Esophagus muscularis mucosa (tissue), 4 donors: ENCODE results near the gene NPAS3. TPM values are rescaled to one million over a fixed set of nuclear protein-coding genes. Genes with fewer than 3 reads are reported as not detected.

Experiments
- DNase-seq: peaks from one replicate; pipeline ENCODE4 v3.0.0-alpha.2; 2017; ENCODE audit errors: extremely low spot score
- H3K27ac ChIP-seq, 4 donors: fragments of 200-600 bp; sonication (generic); replicated peaks in 1 of 4; 1 replicate in 3 of 4; 2 replicates in 1 of 4; pipeline ENCODE4 v1.5.1; 2016 to 2019; ENCODE audit warnings: mild to moderate bottlenecking in 1 of 4
- H3K27me3 ChIP-seq, 4 donors: fragments of 200-600 bp; sonication (generic); one replicate each; pipeline versions ENCODE4 v1.5.1 to v1.6.0; 2016 to 2019
- H3K36me3 ChIP-seq, 4 donors: fragments of 200-600 bp; sonication (generic); one replicate each; pipeline ENCODE4 v1.5.1; 2016 to 2019
- H3K4me1 ChIP-seq, 4 donors: fragments of 200-600 bp; sonication (generic); one replicate each; pipeline ENCODE4 v1.5.1; 2016 to 2019
- H3K4me3 ChIP-seq, 4 donors: fragments of 200-600 bp; sonication (generic); 1 replicate in 2 of 4; 2 replicates in 2 of 4; pipeline ENCODE4 v1.5.1; 2016 to 2019; ENCODE audit warnings: mild to moderate bottlenecking in 4 of 4, moderate library complexity in 1 of 4
- H3K9me3 ChIP-seq, 4 donors: fragments of 200-600 bp; sonication (generic); 1 replicate in 3 of 4; 2 replicates in 1 of 4; pipeline ENCODE4 v1.5.1; 2016 to 2019
- CTCF ChIP-seq, 3 experiments: fragments of 200-600 bp in 2 of 3; fragments of 450-650 bp in 1 of 3; sonication (generic) in 2 of 3; IDR thresholded peaks; one replicate each; pipeline ENCODE4 v1.5.1; 2017 to 2019; ENCODE audit warnings: antibody characterized with exemption in 3 of 3, mild to moderate bottlenecking in 2 of 3, moderate library complexity in 1 of 3
- EP300 ChIP-seq: sonication (generic); formaldehyde crosslinking; IDR thresholded peaks from one replicate; pipeline ENCODE4 v1.6.1; 2017; ENCODE audit warnings: antibody characterized with exemption
- POLR2A ChIP-seq: fragments of 450-650 bp; IDR thresholded peaks from one replicate; pipeline ENCODE4 v1.6.1; 2017; ENCODE audit warnings: antibody characterized with exemption, moderate library complexity, mild to moderate bottlenecking, low read depth
- POLR2AphosphoS5 ChIP-seq, 2 donors: sonication (generic); formaldehyde crosslinking; IDR thresholded peaks; one replicate each; pipeline ENCODE4 v1.6.1; 2017; ENCODE audit warnings: antibody characterized with exemption in 2 of 2
- WGBS: methylation state at CpG from one replicate; pipeline ENCODE4 v1.1.5; 2018; 5-methylcytosine and 5-hydroxymethylcytosine counted together
- intact Hi-C: fragments of 100-400 bp; cut with DNase I; formaldehyde crosslinking; loops from one replicate; pipeline ENCODE4 v1.15.1; 2023
- total RNA-seq, 4 donors: library from RNA; depleted of rRNA; stranded (reverse); fragments of >200 nt; gene quantifications; one replicate each; pipeline versions ENCODE4 v1.1.0 to v1.2.1, GENCODE V29; 2016

Gene NPAS3
- total RNA-seq, 4 donors from 2014 or later: 3.3 to 7.3 (median 5.8) TPM

GRCh38 chr14:33237115-33237740 is 298.5 kb downstream of the NPAS3 start:
- H3K27me3 ChIP-seq: no peaks in the 10 kb centered on the region
- peaks cover 0 to 6% (median 0%) of the 10 kb centered on the region in 4 donors for H3K4me1 ChIP-seq
- intact Hi-C loops: no loop called here
- no peaks in the 10 kb centered on the region for H3K36me3 ChIP-seq
- DNase-seq: no peak
- no peak overlapping the region for H3K27ac ChIP-seq
- WGBS: 66% methylated on average over 4 of the region's 4 CpGs
- no peaks in the 10 kb centered on the region for H3K9me3 ChIP-seq
- no peak overlapping the region for H3K4me3 ChIP-seq
- no peak for TF ChIP-seq EP300
- TF ChIP-seq CTCF (IDR thresholded peaks at IDR 0.05): no peak

- H3K9me3 ChIP-seq: no peaks in the 10 kb centered on the region
- H3K4me3 ChIP-seq: no peak overlapping the region
- no peak for TF ChIP-seq EP300
- TF ChIP-seq POLR2A: no peak
- no peak for TF ChIP-seq CTCF (IDR thresholded peaks at IDR 0.05)
- TF ChIP-seq POLR2AphosphoS5 (IDR thresholded peaks at IDR 0.05): no peak
- no peaks in the 10 kb centered on the region for H3K36me3 ChIP-seq
- 52% methylated on average over 1 of the region's 1 CpG for WGBS
- DNase-seq: no peak
- H3K4me1 ChIP-seq: peaks cover 0 to 6% (median 0%) of the 10 kb centered on the region in 4 donors
- H3K27me3 ChIP-seq: no peaks in the 10 kb centered on the region
- intact Hi-C loops: no loop called here
- no peak overlapping the region for H3K27ac ChIP-seq
Measured at GRCh38 chr14:33239465-33239864, 300.8 kb downstream of the NPAS3 start.

GRCh38 chr14:33240466-33240865 is 301.8 kb downstream of the NPAS3 start:
- Histone ChIP-seq H3K36me3 (no peaks in the 10 kb centered on the region), H3K27ac (no peak overlapping the region), H3K4me3 (no peak overlapping the region), H3K27me3 (no peaks in the 10 kb centered on the region), H3K4me1 (peaks cover 0 to 6% (median 0%) of the 10 kb centered on the region in 4 donors), H3K9me3 (no peaks in the 10 kb centered on the region)
- 50% methylated on average over 2 of the region's 2 CpGs for WGBS
- TF ChIP-seq EP300 (no peak), POLR2A (no peak), CTCF (IDR thresholded peaks at IDR 0.05) (no peak), POLR2AphosphoS5 (IDR thresholded peaks at IDR 0.05) (no peak)
- intact Hi-C loops: no loop called here
- DNase-seq: no peak

- peaks cover 0 to 6% (median 0%) of the 10 kb centered on the region in 4 donors for H3K4me1 ChIP-seq
- H3K36me3 ChIP-seq: no peaks in the 10 kb centered on the region
- H3K4me3 ChIP-seq: no peak overlapping the region
- no peak overlapping the region for H3K27ac ChIP-seq
- intact Hi-C loops: no loop called here
- 96% methylated on average over 3 of the region's 3 CpGs for WGBS
- H3K27me3 ChIP-seq: no peaks in the 10 kb centered on the region
- TF ChIP-seq CTCF (IDR thresholded peaks at IDR 0.05) (no peak), POLR2AphosphoS5 (IDR thresholded peaks at IDR 0.05) (no peak), EP300 (no peak), POLR2A (no peak)
- H3K9me3 ChIP-seq: no peaks in the 10 kb centered on the region
- no peak for DNase-seq
Measured at GRCh38 chr14:33241331-33241730, 302.7 kb downstream of the NPAS3 start.

- TF ChIP-seq CTCF (IDR thresholded peaks at IDR 0.05): no peak
- no peaks in the 10 kb centered on the region for H3K4me1 ChIP-seq
- H3K27me3 ChIP-seq: no peaks in the 10 kb centered on the region
- WGBS: 86% methylated on average over 6 of the region's 6 CpGs
- no peak overlapping the region for H3K4me3 ChIP-seq
- no peaks in the 10 kb centered on the region for H3K36me3 ChIP-seq
- H3K27ac ChIP-seq: no peak overlapping the region
- no peak for DNase-seq
- no peaks in the 10 kb centered on the region for H3K9me3 ChIP-seq
- intact Hi-C loops: no loop called here
Measured at GRCh38 chr14:33249233-33249820, 310.6 kb downstream of the NPAS3 start.
